Sciatic nerve (tissue), 2 donors: ENCODE measurements around the gene NMT1. TPM values are rescaled to one million over a fixed set of nuclear protein-coding genes. Genes with fewer than 3 reads are reported as not detected.
A peak's percentile ranks its signal among the peaks of the same experiment; 100 is the strongest.

Source experiments
- ATAC-seq: fragments of 200-7000 bp; cut with Tn5 transposase; one replicate; pipeline ENCODE4 v1.9.1; 2020; ENCODE audit warnings: mild to moderate bottlenecking, moderate library complexity
- DNase-seq: peaks from one replicate; pipeline ENCODE4 v3.0.0-alpha.2; 2020; ENCODE audit warnings: low spot score
- intact Hi-C: fragments of 100-400 bp; cut with DNase I; formaldehyde crosslinking; loops from one replicate; pipeline ENCODE4 v1.14.2; 2022
- total RNA-seq: library from RNA; stranded (reverse); fragmentation: NEBNext Ultra II Directional; extraction: Animal tissue kit (Norgen Biotek cat#: 25700); gene quantifications from one replicate; pipeline ENCODE4 v1.2.1, GENCODE V29; 2021
- donor health status: DM: no; HTN: no; CAD: no.
- donor health status: DM: no; HTN: no; CAD: no.

NMT1 gene
- total RNA-seq, 1 donor from 2014 or later, result 98.4 TPM

DNA sequence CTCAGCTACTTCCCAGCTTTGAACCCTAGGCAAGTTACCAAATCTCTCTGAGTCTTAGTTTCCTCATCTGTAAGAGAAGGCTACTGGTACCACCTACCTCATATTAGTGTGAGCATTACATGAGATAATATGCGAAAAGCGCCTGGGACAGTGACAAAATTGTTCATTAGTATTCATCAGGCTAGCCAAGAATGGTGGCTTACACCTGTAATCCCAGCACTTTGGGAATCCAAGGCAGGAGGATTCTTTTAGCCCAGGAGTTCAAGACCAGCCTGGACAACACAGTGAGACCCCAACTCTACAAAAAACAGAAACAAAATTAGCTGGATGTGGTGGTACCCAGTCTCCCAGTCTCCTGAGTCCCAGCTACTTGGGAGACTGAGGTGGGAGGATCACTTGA is 67.9 kb downstream of the NMT1 start:
- intact Hi-C loops, result no loop called here
- no peak for ATAC-seq
- no peak for DNase-seq

DNA sequence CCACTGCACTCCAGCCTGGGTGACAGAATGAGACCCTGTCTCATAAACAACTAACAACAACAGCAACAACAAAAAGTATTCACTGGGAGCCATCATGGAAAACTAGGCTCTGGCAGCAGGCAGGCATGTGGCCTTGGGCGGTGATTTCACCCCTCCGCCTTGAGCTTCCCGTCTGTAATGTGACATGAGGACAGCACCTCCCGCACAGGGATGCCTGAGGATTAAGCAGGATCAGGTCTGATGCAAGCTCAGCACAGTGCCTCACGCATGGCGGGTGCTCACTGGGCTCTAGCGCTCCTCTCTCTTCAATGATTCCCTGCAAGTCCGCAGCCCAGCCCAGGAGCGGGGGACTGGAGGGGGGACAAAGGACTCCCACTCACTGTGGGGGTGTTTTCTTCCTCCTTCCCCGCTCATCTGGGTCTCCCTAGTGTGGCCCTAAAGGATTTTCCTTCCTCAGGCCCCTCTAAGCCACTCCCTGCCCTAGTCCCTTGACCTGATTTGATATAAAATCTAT is 68.4 kb downstream of the NMT1 start:
- no peak for DNase-seq
- intact Hi-C loops, result no loop called here
- no peak for ATAC-seq

DNA sequence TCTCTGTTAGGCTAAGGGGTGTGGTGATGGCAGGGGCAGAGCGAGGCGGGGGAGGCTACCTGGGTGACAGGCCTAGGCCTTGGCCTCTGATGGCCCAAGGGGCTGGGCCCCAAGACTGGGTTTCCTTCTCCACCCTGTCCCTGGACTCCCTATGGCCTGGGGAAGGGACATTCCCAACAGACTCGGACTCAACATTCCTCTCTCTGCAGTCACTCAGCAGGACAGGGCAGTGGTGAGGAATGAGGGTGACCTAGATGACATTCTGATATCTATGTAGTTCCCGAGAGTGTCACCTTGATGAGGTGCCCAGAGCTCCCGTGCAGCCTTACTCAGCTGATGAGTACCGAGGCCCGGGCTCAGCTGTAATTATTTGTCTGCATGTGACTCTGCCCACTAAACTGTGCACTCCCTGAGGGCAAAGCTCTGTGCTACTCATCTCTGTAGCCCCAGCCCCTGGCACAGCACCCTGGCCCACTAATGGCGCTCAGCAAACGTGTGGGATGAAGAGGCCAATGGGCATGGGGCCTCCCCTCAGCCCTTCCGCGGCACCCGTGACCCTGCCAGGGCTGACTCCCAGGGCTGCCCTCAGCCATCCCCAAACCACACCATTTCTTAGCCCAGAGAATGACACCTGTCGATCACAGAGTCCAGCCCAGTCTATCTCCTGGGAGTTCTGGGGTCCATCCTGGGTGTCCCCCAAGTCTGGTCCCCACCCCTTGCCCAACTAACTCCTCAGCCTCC is 69.0 kb downstream of the NMT1 start:
- intact Hi-C loops, result loop anchor here (10.0 kb wide), 2 partner anchors 215 to 355 kb away; partner anchors contain the start of gene GFAP
- ATAC-seq (no peak), DNase-seq (no peak)

DNA sequence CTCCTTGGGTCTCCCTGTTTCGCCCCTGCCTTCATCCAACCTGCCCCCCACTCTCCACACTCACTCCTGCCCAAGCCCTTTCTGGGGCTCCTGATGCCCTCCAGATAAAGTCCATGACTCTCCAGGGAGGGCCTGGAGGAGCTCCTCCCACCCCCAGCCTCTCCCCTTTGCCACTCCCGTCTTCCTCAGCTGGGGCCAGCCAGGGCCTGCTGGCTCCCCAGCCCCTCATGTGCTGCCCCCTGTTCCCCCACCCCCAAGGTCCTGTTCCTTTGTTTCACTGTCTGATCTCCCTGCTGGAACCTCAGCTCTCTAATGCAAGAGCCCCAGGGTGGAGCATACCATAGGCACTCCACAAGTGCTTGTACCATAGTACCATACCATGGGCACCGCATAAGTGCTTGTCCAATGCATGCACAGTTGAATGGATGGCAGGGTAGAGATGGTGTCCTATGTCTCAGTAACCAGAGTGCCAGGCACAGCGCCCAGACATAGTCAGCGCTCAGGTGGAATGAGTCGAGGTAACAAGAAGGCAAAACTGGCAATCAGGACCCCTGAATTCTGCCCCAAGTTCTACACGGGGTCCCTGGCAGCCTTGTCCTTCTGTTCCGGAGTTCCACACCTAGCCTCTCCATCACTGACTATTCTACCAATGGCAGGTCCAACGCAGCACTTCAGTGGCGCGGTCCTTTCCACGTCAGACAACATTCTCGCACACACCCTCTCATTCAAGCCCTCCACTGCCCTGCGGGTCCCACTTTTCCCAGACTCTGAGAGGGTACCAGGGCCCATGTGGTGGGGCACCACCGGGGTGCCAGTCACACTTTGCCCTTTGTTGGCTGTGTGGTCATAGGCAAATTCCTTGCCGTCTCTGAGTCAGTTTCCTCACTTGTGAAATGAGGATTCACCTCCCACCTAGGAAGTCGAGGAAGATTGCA is 69.8 kb downstream of the NMT1 start:
- DNase-seq, result no peak
- intact Hi-C loops, result loop anchor here (10.0 kb wide), 2 partner anchors 216 to 356 kb away; partner anchors contain the start of gene GFAP
- ATAC-seq, result no peak

DNA sequence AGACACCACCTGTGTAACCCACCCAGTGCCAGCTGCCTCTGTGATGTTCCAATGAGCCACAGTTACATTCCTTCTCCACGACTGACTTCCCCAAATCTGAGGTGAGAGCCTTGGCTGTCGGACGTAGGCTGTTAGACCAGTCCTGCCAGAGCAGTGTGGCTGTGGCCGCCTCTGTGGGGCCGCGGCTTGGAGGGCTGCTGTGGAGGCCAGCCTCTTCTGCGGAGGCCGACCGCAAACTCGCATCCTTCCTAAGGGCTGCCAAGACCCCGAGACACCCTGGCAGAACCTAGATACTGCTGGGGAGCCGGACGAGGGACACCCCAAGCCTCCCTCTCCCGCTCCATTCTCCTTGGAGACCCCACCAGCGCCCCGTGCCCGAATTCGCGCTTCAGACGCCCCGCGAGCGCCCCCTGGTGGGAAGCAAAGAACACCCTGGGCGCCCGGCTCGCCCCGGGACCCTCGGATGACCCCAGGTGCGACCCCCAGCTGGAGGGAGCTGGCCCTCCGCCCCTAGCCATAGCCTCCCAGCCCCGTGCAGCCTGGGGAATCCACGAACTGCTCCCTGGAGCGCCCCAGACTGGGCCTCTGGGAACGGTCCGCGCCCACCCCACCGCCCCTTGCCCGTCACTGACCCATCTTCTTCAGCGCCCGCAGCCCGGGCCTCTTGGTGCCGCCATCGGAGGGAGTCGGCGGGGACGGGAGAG is 70.7 kb downstream of the NMT1 start:
- no peak for ATAC-seq
- peak; percentile 83 for DNase-seq
- intact Hi-C loops, result loop anchor here (10.0 kb wide), 2 partner anchors 217 to 357 kb away; partner anchors contain the start of gene GFAP

DNA sequence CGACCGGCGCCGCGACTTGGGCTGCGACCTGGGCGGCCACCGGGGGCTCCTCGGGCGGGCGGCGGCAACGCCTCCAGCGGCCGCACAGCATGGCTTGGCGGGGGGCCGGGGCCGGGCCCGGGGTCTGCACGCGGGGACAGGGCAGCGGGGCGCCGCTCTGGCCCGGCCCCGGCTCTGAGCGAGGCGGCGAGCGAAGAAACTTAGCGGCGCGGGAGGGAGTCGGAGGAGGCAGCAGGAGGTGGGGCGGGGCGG is 71.1 kb downstream of the NMT1 start, which contains the start of gene PLCD3:
TSS of gene PLCD3 (minus strand) at position 196 of the 252 bp plus-strand sequence. CDS start at position 91, 105 bp downstream.
- ATAC-seq (no peak), DNase-seq (peak; percentile 89)
- intact Hi-C loops, result loop anchor here (10.0 kb wide), 2 partner anchors 217 to 357 kb away; partner anchors contain the start of gene GFAP

DNA sequence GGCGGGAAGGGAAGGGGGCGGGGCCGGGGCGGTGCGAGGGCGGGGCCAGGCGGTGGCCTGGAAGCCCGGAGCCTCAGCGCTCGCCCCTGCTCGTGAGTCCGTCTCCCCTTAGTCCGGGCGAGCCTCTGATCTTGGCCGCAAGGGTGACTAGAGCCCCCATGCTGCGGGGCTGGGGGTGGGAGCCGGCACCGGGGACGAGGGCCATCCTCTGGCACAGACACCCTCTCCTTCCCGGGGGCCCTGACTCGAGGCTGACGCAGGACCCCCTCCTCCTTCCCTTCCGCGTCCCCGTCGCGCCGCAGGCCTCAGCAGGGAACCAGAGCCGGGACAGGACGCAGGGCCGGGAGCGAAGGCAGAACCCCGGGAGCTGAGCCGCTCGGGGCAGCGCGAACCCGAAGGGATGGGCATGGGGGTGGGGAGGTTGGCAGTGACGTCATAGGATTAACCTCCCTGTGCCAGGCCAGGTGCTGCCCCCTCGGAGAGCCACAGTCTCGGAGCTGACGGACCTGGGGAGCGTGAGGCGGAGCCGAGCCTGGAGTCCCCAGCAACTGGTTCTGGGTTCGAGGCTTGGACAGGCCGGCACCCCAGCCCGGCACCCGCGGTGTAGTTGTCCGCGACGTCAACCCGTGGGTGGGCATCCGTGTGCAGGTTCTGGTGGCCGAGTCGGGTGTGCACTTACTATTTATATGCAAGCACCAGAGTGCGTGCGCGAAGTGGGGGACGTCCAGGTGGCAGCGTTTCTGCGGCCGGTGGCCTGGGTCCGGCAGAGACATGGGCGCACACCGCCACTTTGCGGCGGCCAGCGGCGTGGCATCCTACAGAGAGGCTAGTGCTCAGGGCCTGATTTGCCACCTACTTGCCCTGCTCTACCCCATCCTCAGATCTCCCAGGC is 71.7 kb downstream of the NMT1 start:
- peak; percentile 91 for DNase-seq
- ATAC-seq, result peak; percentile 80
- intact Hi-C loops, result loop anchor here (10.0 kb wide), 2 partner anchors 218 to 358 kb away; partner anchors contain the start of gene GFAP

DNA sequence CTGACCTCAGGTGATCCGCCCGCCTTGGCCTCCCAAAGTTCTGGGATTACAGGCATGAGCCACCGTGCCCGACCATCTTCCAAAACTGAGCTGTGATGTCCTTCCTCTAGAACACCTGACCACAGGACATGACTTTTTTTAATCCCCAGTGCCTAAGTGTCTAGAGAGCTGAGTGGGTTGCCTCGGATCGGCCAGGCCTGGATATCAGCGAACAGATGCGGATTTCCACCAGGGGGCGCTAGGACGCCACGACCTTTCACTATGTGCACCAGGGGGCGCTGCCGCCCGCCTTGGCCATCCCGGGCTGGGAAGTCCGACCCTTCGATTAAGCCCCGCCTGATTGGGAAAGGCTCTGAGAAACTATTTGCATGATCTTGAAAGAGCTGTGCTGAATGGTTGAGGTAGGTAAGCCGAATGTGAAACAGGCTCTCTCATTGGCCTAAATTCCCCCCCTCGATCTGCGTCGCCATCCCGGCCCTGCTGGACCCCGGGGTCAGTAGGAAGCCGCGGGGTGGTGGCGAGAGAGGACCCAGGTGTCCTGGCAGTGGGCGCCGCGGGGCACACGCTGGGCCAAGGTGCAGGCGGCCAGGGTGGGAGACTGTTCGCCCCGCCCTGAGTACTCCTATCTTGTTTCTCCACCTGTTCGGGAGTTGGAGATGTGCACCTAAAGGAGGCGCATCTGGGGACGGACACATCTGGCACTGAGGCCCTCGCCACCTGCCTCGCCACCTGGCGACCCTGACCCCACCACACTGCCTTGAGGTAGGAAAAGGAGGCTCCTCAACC is 74.3 kb downstream of the NMT1 start, which contains the start of gene ACBD4:
TSS of gene ACBD4 (plus strand) at position 496 of the 786 bp plus-strand sequence. CDS start 458 bp downstream, outside the sequence.
- intact Hi-C loops, result loop anchor here (5.0 to 10.0 kb wide), 3 partner anchors 62 to 361 kb away; partner anchors contain the start of gene GFAP
- ATAC-seq (peak; percentile 92), DNase-seq (peak; percentile 97)

DNA sequence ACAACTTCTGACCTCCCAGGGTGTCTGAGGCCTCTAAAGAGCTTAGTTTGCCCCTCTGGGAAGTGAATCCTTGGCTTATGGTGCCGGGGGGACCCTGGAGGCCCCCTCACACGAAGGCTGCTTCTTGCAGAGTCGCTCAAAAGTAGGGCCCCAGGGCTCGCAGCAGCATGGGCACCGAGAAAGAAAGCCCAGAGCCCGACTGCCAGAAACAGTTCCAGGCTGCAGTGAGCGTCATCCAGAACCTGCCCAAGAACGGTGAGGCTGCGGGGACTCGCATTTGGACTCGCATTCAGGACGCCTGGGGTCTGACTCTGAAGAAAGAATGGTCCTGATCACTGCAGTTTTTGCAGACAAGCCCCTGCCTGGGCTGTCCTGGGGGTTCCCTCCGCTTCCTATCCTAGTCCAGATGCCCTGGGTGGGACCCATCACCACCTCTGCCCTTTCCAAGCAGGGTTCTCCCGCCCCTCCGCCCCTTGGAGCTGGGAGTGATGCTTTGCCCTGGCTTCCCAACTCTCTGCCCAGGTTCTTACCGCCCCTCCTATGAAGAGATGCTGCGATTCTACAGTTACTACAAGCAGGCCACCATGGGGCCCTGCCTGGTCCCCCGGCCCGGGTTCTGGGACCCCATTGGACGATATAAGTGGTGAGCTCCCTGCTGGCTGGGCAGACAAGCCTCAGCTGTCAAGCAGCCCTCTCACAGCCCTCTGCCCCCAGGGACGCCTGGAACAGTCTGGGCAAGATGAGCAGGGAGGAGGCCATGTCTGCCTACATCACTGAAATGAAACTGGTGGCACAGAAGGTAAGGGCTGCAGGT is 75.1 kb downstream of the NMT1 start:
- DNase-seq (peak; percentile 69), ATAC-seq (peak; percentile 0)
- intact Hi-C loops, result loop anchor here (5.0 to 10.0 kb wide), 3 partner anchors 61 to 361 kb away; partner anchors contain the start of gene GFAP

DNA sequence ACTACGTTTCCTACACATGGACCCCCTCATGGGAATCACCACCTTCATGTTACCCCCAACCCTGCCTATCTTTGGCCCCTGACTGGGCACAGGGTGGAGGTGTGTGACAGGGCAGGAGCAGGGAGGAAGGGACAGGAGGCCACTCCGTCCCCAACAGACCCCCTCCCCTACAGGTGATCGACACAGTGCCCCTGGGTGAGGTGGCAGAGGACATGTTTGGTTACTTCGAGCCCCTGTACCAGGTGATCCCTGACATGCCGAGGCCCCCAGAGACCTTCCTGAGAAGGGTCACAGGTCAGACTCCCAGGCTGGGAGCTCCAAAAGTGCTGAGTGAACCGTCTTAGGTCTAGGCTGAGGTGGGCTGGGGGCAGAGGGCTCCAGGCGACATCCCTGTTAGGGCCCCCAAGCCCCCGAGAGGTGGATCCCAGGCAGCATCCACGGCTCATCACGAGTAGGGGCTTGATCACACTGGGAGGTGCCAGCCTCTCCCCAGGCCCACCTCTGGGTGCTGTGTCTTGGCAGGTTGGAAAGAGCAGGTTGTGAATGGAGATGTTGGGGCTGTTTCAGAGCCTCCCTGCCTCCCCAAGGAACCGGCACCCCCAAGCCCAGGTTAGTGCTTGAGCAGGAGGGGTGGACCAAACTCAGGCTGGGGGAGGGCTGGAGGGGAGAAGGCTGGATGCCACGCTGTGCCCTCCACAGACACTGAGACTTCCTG is 75.9 kb downstream of the NMT1 start:
- no peak for ATAC-seq

DNA sequence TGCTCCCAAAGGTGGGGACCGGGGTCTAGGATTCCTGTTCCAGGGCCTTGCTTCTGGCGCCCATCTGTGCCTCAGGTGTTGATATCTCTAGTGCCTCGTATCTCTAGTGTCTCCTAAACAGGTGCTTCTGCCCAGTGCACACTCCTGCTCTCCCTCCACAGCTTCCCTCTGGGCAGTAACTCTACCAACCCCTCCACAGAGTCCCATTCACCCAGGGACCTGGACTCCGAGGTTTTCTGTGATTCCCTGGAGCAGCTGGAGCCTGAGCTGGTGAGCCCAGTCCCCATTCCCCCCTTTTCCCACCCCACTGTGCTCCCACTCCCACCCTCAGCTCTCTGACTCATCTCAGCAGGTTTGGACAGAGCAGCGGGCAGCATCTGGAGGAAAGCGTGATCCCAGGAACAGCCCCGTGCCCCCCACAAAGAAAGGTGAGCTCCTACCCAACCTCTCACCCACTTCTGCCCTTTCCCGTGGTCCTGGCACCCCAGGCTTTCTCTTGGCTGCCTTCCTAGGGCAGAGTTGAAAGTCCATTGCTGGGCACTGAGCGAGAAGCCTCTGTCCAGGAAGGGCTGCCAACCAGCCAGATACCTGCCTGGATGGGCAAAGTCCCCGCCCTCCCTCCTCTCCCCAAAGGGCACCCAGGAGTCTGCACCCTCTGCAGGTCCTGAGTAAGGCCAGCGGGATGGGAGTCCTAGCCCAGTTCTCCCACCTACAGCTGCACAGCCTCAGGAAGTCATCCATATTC is 76.6 kb downstream of the NMT1 start:
- intact Hi-C loops, result loop anchor here (5.0 to 10.0 kb wide), 3 partner anchors 60 to 363 kb away; partner anchors contain the start of gene GFAP
- ATAC-seq (no peak), DNase-seq (no peak)

More for the DNA sequence above, 75.9 kb downstream of the NMT1 start:
- DNase-seq, result no peak
- intact Hi-C loops, result loop anchor here (5.0 to 10.0 kb wide), 3 partner anchors 60 to 362 kb away; partner anchors contain the start of gene GFAP

DNA sequence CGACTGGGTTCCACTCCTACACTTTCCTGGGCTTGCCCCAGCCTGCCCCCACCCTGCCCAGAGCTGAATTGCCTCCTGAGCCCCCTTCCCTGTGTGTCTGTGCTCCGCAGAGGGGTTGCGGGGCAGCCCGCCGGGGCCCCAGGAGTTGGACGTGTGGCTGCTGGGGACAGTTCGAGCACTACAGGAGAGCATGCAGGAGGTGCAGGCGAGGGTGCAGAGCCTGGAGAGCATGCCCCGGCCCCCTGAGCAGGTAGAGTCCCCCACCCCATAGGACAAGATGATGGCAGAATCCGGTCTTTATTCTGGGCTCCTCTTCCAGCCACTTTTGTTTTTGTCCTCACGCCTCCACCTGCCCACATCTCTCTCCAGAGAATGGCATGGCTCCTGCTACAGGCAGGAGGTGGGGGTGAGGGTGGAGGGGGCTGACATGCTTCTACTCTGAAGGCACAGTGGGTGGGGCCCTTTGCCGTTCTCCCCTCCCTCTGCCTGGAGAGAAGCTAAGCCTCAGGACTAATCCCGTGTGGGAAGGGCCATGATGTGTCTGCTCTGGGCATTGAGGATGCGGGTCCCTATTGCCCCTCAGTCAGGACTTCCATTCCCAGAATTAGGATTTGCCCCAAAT is 77.9 kb downstream of the NMT1 start:
- no peak for ATAC-seq
- DNase-seq, result no peak
- intact Hi-C loops, result loop anchor here (5.0 to 10.0 kb wide), 3 partner anchors 58 to 364 kb away; partner anchors contain the start of gene GFAP

DNA sequence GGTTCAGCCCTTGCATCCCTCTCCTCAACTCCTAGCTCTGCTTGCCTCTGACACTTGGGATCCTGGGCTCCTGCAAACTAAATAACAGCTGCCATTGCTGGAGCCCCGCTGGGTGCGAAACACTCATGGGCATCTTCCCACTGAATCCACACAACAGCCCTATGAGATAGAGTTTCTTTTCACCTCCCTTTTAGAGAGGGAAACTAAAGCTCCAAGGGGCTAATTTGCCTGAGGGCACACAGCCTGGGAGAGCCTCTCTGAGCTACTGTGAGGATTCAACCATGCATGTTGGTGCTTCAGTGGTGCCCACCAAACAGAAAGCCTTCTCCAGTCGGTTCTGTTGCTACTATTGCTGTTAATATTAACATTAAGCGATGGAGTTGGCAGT is 78.4 kb downstream of the NMT1 start:
- intact Hi-C loops, result loop anchor here (5.0 to 10.0 kb wide), 3 partner anchors 58 to 365 kb away; partner anchors contain the start of gene GFAP
- no peak for DNase-seq
- ATAC-seq, result no peak

DNA sequence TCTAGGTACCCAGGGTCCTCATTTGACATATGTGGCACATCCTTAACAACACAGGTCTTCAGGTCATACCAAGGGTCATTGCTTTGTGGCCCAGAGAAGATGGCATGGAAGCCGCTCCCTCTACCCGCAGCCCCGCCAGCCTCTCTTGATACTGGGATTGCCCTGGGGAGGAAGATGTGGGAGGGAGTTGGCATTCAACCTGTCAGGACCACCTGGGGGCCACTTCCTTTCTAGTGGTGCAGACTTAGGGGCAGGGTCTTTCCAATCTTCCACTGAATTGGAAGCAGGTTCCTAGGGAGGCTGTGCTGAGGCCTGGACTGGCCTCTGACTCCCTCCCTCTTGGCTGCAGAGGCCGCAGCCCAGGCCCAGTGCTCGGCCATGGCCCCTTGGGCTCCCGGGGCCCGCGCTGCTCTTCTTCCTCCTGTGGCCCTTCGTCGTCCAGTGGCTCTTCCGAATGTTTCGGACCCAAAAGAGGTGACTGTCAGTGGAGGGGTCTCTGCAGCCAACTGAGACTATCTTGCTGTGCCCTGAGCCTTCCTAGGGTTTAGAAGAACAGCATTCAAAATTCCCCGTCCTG is 82.1 kb downstream of the NMT1 start:
- intact Hi-C loops, result no loop called here
- ATAC-seq (no peak), DNase-seq (no peak)
